GM12874 (cell line): Measurements from ENCODE around the gene TCP11L2.

ENCODE experiments used
- TF ChIP-seq, protein P1 (sequence below): IDR thresholded peaks from 2 replicates; pipeline ENCODE4 v1.5.1; 2011; ENCODE audit warnings: low read depth, mild to moderate bottlenecking, control low read depth, low read length, moderate library complexity; ENCODE audit not compliant: insufficient read depth

Gene TCP11L2

DNA sequence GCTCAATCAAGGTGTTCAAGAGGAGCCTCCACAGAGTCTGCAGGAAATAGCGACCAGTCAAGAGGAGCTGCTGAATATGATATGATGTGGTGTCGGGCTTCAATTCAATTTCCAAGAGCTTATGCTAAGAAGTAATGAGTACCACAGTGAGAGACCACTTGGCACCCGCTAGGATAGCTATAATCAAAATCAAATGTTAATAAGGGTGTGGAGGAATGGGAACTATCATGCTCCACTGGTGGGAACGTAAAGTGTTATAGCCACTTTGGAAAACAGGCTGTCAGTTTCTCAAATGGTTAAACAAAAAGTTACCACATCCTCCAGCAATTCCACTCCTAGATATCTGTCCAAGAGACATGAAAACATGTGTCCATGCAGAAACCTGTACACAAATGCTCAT lies 61.7 kb downstream of the TCP11L2 start:
- TF ChIP-seq, protein P1, sequence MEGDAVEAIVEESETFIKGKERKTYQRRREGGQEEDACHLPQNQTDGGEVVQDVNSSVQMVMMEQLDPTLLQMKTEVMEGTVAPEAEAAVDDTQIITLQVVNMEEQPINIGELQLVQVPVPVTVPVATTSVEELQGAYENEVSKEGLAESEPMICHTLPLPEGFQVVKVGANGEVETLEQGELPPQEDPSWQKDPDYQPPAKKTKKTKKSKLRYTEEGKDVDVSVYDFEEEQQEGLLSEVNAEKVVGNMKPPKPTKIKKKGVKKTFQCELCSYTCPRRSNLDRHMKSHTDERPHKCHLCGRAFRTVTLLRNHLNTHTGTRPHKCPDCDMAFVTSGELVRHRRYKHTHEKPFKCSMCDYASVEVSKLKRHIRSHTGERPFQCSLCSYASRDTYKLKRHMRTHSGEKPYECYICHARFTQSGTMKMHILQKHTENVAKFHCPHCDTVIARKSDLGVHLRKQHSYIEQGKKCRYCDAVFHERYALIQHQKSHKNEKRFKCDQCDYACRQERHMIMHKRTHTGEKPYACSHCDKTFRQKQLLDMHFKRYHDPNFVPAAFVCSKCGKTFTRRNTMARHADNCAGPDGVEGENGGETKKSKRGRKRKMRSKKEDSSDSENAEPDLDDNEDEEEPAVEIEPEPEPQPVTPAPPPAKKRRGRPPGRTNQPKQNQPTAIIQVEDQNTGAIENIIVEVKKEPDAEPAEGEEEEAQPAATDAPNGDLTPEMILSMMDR = no peak

DNA sequence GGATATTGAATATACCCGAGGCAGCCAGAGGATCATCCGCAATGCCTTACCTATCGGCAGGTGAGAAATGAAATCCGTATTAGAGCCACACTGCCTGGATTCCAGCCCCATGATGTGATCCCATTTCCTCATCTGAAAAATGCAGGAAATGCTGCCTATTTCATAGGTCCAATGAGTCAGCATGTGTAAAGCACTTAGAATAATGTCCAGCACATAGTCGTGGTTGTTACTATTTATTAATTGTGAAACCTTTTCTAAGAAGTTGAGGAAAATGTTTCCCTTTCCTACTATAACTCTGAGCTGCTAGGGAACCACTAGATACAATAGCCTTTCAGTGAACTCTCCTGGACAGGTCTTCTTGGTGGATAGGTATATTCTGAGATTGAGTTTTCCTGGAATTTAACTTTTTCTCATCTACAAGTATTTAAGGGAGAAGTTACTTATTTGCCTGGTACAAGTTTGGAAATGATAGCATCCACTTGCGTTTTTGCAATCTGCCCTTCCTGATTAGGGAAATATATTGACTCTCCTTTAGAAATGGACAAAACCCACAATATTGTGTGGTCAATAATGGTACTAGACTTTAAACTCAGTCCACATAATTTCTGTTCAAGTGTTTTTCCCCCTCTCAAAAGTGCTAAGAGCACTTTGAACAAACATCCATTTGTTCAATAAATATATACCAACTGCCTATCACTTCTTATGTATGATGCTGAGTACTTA lies 67.3 kb downstream of the TCP11L2 start:
- TF ChIP-seq, protein P1 = no peak

DNA sequence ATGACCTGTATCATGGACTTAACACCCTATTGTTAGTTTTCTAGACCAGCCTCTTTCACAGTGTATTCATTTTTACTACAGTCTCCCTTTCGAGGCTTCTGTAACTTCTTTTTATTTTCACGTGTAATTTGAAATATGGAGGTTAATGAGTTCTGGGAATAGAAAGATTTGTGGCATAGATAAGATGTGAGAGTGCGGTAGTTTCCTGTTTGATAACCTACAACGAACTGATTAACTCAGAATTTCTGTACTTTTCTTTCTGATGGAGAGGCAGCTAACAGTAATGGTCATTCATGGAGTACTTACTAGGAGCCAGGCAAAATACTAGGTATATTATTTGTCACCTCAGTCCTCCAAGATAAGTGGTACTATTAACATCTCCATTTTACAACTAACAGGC lies 76.3 kb downstream of the TCP11L2 start:
- TF ChIP-seq, protein P1 = no peak

DNA sequence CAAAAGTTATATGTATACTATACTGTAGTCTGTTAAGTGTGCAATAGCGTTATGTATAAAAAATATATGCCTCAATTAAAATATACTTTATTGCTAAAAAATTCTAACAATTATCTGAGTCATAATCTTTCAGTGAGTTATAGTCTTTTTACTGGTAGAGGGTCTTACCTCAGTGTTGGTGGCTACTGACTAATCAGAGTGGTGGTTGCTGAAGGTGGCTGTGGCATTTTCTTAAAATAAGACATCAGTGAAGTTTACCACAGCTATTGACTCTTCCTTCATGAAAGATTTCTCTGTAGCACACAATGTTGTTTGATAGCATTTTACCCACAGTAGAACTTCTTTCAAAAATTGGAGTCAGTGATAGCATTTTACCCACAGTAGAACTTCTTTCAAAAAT lies 78.4 kb downstream of the TCP11L2 start:
- TF ChIP-seq, protein P1 = no peak

DNA sequence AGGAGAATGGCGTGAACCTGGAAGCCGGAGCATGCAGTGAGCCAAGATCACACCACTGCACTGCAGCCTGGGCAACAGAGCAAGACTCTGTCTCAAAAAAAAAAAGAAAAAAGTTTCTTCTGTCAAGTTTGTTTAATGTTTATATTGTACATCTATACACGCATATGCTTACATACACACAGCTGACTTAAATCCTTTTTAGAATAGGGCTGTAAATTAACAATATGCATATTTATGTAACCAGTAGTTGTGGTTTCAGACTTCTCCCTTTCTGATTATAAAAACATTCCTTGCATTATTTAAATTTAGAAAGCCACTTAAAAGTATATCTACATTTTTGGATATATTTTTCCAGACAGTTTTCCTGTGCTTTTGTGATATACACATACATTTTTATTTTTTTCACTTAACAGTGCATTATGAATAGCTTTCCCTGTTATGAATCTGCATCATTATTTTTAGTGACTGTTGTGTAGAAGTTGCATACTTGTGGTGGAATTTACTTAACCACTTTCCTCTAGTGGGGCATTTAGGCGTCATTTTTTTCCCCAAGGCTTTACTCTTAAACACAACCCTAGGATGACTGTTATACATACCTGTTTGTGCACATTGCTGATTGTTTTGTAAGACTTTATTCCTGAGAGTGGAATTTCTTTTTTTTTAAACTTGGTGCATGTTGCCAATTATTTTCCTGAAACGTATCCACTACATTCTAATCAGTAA lies 84.4 kb downstream of the TCP11L2 start:
- TF ChIP-seq, protein P1 = no peak

DNA sequence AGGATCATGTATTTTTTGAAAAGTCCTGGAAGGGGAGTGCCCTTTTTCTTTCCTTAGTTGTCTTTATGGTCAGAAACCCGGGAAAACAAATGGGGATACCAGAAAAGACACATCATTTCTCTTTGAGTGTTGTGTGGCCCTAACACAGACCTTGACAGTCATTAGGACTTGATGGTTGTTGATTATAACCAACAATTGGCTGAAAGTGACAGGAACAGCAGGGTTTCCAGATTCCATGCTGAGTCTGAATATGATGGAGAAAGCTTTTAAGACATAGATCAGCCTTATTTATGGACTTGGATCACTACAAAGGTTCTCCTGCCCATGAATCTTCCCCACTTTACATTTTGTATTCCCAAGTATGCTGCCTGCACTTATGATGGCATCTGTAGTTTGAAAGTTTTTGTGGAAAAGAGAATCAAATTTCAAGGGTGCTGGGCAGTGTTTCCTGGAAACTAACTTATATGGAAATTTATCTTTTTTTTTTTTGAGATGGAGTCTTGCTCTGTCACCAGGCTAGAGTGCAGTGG lies 85.4 kb downstream of the TCP11L2 start:
- TF ChIP-seq, protein P1 = no peak

DNA sequence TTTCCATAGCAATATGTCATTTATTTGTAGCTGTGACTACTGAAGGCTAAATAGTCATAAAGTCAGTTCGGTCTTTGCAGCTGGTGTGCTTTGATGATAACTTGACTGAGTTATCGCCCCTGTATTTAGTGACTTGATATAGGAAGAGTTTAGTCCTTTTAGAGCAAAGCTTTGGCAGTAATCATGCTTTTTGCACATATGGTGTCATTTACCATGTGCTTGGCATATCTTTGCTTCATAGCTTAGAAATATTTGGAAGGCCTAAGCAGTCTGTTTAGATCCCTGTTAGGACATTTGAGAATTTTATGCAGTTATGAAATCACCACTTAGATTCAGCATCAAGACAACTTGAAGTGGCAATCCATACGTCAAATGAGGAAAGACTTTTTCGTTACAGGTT lies 86.6 kb downstream of the TCP11L2 start:
- TF ChIP-seq, protein P1 = no peak
